ENCODE results near the gene CDH3. TPM values are rescaled to one million over a fixed set of nuclear protein-coding genes. Genes with fewer than 3 reads are reported as not detected.

CDH3 gene
- total and polyA plus RNA-seq, 2 of the 13 experiments (the other 11 are each of a cell fraction or from before 2014, with no cell fraction given) = 0.11 TPM; not detected in 1

DNA sequence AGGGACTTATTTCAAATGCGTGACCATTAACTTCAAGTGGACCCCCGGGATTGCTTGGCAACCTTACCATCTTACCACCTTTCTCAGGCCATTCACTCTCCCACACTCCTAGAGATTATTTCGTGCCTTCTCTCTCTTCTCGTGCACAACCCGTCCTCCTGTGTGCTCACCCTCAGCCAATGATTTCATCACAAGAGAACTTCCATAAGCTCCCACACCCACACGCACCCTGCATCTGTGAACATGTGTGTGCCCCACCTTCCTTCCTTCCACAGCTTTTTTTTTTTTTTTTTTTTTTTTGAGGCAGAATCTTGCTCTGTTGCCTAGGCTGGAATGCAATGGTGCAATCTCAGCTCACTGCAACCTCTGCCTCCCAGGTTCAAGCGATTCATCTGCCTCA is 27.4 kb upstream of the CDH3 start:
- H3K4me3 ChIP-seq (replicated peaks in 1 of 3; ENCODE audit: insufficient read depth in 1 of 3, low read depth in 2 of 3, low read length in 3 of 3) = no peak overlapping the region
- 19% methylated on average over 7 of the region's 7 CpGs for WGBS (ENCODE audit: low lambda C conversion rate)
- no peak overlapping the region for H3K27ac ChIP-seq (ENCODE audit: extremely low read length, insufficient read depth, low read length)
- DNase-seq (ENCODE audit: low spot score) (no peak), ATAC-seq (no peak), FAIRE-seq (no peak)
- in situ Hi-C loops (cut with HindIII; ENCODE audit: extremely low pct_ligation_motif_present, low pct_unique_long_range_greater_than_20kb) (no loop called here), intact Hi-C loops (cut with micrococcal nuclease; ENCODE audit: unreplicated experiment) (no loop called here)
- BruUV-seq (replicated peaks) = no TSS peak
- no peaks in the 10 kb centered on the region for H3K79me2 ChIP-seq (ENCODE audit: insufficient read depth, low read length)
- H3K4me1 ChIP-seq (ENCODE audit: insufficient read depth, low read length) = no peaks in the 10 kb centered on the region
- H3K36me3 ChIP-seq (replicated peaks in 1 of 2; ENCODE audit: control insufficient read depth in 1 of 2, insufficient read depth in 2 of 2, low read length in 2 of 2) = no peaks in the 10 kb centered on the region
- POLR2A ChIA-PET = no interaction called here
- no peaks in the 10 kb centered on the region for H4K20me1 ChIP-seq (ENCODE audit: insufficient read depth, low read length)
- no peak overlapping the region for H2AFZ ChIP-seq (ENCODE audit: low read length)
- H3K9ac ChIP-seq (ENCODE audit: insufficient read depth, low read depth, low read length) = no peak overlapping the region
- peaks cover 6% of the 10 kb centered on the region; the same call in 1 of the 2 replicates for H3K9me3 ChIP-seq (ENCODE audit: low read length)
- TF ChIP-seq HCFC1 (IDR thresholded peaks at IDR 0.05; ENCODE audit: low read depth, low read length) = no peak
- TF ChIP-seq, protein P1, sequence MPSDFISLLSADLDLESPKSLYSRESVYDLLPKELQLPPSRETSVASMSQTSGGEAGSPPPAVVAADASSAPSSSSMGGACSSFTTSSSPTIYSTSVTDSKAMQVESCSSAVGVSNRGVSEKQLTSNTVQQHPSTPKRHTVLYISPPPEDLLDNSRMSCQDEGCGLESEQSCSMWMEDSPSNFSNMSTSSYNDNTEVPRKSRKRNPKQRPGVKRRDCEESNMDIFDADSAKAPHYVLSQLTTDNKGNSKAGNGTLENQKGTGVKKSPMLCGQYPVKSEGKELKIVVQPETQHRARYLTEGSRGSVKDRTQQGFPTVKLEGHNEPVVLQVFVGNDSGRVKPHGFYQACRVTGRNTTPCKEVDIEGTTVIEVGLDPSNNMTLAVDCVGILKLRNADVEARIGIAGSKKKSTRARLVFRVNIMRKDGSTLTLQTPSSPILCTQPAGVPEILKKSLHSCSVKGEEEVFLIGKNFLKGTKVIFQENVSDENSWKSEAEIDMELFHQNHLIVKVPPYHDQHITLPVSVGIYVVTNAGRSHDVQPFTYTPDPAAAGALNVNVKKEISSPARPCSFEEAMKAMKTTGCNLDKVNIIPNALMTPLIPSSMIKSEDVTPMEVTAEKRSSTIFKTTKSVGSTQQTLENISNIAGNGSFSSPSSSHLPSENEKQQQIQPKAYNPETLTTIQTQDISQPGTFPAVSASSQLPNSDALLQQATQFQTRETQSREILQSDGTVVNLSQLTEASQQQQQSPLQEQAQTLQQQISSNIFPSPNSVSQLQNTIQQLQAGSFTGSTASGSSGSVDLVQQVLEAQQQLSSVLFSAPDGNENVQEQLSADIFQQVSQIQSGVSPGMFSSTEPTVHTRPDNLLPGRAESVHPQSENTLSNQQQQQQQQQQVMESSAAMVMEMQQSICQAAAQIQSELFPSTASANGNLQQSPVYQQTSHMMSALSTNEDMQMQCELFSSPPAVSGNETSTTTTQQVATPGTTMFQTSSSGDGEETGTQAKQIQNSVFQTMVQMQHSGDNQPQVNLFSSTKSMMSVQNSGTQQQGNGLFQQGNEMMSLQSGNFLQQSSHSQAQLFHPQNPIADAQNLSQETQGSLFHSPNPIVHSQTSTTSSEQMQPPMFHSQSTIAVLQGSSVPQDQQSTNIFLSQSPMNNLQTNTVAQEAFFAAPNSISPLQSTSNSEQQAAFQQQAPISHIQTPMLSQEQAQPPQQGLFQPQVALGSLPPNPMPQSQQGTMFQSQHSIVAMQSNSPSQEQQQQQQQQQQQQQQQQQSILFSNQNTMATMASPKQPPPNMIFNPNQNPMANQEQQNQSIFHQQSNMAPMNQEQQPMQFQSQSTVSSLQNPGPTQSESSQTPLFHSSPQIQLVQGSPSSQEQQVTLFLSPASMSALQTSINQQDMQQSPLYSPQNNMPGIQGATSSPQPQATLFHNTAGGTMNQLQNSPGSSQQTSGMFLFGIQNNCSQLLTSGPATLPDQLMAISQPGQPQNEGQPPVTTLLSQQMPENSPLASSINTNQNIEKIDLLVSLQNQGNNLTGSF (CRISPR knock-in tag; IDR thresholded peaks at IDR 0.05) = no peak
- TF ChIP-seq ZNF501 (CRISPR knock-in tag; IDR thresholded peaks at IDR 0.05) = no peak
- TF ChIP-seq HES4 (CRISPR knock-in tag; IDR thresholded peaks at IDR 0.05; ENCODE audit: borderline replicate concordance) = no peak
- H3K27me3 ChIP-seq (ENCODE audit: control insufficient read depth in 1 of 2, insufficient read depth in 2 of 2, low read length in 2 of 2) = peaks cover 3 to 16% of the 10 kb centered on the region in 2 experiments
- CTCF ChIA-PET (ENCODE audit: low intra/inter-chr PET ratio, low total read pairs) = no interaction called here
- H3K4me2 ChIP-seq (ENCODE audit: low read depth, low read length) = no peak overlapping the region
